ENCODE data around the gene CITED4.
"Not testable (repeated sequence)": the region's sequence is repeated elsewhere in the genome, so short reads cannot be mapped to it uniquely, and the experiment has no call there.

The CITED4 gene, protein sequence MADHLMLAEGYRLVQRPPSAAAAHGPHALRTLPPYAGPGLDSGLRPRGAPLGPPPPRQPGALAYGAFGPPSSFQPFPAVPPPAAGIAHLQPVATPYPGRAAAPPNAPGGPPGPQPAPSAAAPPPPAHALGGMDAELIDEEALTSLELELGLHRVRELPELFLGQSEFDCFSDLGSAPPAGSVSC

GRCh38 chr1:40862008-40862863 is at the start of gene CITED4:
Gene CITED4 (minus strand): TSS chr1:40862363. CDS start chr1:40862127, 236 bp downstream.
- DNase-seq = peak in 55 of 56 donors; percentile 48 to 95 (median 84)

- DNase-seq = no peak
These were observed 48.9 kb upstream of the CITED4 start for GRCh38 chr1:40911105-40911504.

GRCh38 chr1:40909281-40909680 is 47.1 kb upstream of the CITED4 start:
- no peak for DNase-seq

GRCh38 chr1:40908350-40908749 is 46.2 kb upstream of the CITED4 start:
- DNase-seq = no peak

DNA sequence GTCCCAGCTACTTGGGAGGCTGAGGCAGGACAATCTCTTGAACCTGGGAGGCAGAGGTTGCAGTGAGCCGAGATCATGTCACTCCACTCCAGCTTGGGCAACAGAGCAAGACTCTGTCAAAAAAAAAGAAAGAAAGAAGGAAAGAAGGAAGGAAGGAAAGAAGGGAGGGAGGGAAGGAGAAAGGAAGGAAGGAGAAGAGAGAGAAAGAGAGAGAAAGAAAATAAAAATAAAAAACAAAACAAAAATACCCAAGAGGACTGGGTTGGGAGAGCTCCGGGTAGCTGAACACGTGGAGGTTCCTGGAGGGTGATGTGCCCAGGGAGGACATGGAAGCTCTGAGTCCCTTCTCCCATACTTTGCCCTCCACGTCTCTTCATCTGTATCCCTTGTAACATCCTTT is 45.7 kb upstream of the CITED4 start:
- DNase-seq = no peak

GRCh38 chr1:40906781-40907400 is 44.7 kb upstream of the CITED4 start:
- DNase-seq = no peak

DNA sequence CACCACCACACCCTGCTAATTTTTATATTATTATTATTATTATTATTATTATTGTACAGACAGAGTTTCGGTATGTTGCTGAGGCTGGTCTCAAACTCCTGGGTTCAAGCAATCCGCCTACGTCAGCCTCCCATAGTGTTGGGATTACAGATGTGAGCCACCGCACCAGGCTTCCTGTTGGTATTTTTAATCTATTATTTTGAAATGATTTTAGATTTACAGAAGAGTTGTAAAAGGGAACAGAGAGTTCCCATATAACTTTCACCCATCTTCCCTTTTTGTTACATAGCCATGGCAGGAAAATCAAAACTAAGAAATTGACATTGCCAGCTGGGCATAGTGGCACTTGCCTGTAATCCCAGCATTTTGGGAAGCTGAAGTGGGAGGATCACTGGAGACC is 42.9 kb upstream of the CITED4 start:
- DNase-seq = no peak

DNA sequence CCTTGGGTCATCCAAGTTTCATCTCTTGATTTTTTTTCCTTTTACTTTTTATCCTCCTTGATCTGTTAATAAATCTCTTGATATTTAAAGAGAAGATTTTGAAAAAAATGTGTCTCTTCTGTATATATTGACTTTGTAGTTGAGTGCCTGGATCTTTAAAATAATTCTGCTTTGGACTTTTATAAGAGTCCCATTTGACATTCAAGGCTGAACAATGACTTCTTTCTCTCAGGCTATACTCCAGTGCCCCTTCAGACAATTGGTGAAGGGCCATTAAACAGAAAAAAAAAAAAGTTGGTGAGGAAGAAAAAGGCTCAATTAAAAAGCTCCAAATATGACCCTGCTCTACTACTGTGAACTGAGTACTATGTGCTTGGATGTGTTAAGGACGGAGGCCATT is 40.9 kb upstream of the CITED4 start:
- DNase-seq = no peak

DNA sequence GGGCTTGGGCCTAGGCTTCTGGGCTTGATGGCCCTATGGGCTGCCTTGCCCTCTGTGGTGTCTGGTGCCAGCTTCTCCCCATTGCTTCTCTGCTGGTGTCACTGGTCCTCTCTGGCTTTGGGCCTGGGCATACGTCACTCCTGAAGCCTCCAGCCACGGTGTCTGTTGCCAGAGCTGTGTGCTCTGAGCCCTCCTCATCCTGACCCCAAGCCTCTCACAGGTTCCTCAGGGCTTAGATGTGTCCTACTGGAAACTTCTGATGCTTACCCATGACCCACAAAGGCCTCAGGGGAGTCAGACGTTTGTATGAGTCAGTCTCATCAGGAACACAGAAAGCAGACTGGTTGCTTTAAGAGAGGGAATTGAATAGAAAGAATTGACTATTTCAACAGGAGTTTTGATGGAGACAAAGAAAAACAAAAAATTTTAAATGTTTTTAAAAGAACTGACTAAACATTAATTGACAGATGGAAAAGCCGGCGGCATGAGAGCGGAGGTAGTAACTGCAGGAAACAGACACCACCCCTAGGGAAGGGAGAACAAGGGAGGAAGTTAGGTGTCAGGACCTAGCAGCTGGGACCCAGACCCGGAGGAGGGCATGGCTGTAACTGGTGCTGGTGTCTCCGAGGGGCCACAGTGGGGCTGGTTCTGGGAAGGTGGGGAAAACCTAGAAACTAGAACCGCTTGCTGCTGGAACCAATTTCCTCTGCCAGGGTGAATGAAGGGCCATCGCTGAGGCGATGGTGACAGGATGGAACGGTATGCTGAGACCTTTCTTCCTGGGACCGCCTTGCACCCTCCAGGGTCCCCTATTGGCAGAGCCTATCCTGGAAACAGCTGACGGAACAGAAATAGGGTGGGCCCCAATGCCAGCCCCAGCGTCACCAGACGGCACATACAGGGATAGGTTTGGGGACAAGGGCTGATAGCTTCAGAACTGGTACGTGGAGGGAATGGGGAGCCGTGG is 40.0 kb upstream of the CITED4 start:
- DNase-seq = no peak

- DNase-seq = no peak
These were observed 37.2 kb upstream of the CITED4 start for GRCh38 chr1:40899230-40899870.

- no peak for DNase-seq
These were observed 36.3 kb upstream of the CITED4 start for GRCh38 chr1:40898431-40898901.

GRCh38 chr1:40897513-40897912 is 35.4 kb upstream of the CITED4 start:
- DNase-seq = no peak

DNA sequence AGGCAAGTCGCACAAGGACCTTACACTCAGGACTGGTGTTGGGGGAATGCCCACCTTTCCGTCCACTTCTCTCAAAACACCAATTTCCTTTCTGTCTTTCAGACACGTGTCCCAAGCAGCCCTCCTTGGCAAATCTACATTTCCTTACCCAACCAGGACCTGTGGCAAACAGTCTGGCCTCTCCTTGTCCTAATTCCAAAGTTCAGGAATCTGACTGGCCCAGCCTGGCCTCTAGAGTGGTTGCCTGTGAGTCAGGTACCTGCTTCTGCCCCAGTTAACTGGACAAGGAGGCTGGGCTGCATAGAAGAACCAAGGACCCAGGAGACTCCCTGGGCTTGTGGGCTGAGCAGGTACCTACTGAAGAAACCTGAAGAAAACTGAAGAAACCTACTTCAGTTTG is 34.3 kb upstream of the CITED4 start:
- no peak for DNase-seq

DNA sequence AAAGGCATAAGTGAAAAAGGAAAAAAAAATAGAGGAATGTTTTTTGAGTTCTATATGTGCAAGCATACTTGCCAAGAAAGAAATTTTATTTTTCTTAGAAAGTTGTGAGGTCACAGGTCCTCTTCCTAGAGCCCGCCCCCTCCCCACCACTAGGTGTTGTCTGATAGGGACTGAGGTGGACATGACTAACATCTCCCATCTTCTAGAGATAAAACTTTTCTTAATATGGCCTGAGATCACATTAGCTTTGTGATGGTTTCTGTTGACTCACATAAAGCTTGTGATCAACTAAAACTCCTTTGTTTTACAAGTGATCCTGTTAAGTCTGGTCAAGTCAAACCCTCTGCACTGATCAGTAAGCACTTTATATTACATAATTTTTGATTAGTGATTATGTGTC is 33.4 kb upstream of the CITED4 start:
- no peak for DNase-seq

- DNase-seq = not testable (repeated sequence)
These were observed 32.7 kb upstream of the CITED4 start for GRCh38 chr1:40894858-40895257.

DNA sequence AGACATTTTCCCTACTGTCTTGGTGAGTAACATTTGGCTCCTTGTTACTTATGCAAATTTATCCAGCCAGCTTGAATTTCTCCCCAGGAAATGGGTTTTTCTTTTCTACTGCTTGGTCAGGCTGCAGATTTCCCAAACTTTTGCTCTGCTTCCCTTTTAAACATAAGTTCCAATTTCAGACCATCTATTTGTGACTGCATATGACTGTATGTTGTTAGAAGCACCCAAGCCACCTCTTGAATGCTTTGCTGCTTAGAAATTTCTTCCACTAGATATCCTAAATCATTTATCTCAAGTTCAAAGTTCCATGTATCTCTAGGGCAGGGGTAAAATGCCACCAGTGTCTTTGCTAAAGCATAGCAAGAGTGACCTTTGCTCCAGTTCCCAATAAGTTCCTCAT is 32.3 kb upstream of the CITED4 start:
- DNase-seq = no peak

DNA sequence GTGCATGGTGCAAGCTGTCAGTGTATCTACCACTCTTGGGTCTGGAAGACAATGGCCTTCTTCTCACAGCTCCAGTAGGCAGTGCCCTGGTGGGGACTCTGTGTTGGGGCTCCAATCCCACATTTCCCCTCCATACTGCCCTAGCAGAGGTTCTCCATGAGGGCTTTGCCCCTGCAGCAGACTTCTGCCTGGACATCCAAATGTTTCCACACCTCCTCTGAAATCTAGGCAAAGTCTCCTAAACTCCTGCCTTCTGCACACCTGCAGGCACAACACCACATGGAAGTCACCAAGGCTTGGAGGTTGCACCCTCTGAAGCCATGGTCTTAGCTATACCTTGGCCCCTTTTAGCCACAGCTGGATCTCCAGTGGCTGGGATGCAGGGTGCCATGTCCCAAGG is 31.8 kb upstream of the CITED4 start:
- DNase-seq = no peak

DNA sequence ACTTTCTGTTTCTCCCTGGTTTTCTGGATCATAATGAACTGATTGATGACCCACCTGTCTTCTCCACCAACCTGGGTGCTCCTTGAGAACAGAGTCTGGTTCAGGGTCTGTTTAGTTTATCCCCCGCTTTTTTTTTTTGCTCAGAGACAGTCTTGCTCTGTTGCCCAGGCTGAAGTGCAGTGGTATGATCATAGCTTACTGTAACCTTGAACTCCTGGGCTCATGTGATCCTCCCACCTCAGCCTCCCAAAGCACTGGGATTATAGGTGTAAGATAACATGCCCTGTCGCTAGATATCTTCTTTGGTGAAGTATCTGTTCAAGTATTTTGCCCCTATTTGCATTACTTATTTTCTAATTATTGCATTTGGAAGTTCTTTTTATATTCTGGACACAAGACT is 30.2 kb upstream of the CITED4 start:
- no peak for DNase-seq

GRCh38 chr1:40890771-40891170 is 28.6 kb upstream of the CITED4 start:
- DNase-seq = no peak

GRCh38 chr1:40887652-40888051 is 25.5 kb upstream of the CITED4 start:
- DNase-seq = no peak

DNA sequence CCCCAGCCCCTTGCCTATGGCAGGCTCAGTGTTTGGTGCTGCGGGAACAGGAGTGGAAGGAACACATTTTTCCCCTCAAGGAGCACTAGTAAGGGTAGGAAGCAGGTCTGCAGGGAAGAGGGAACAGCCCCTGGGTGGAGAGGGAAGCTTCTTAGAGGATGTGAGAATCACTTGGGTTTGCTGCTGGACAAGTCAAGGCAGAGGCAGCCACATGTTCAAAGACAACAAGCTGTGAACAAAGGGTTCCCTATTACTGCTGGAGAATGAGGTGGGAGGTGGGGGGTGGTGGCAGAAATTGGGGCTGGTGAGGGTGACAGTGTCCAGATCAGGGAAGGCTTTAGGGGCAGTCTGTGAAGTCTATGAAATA is 24.8 kb upstream of the CITED4 start:
- no peak for DNase-seq
